NCI-H82 treated with DMSO at 0.1 percent for 48 hours (cell line): Measurements from ENCODE around the gene CARMIL1.
"Not testable (repeated sequence)": the region's sequence is repeated elsewhere in the genome, so short reads cannot be mapped to it uniquely, and the experiment has no call there.

Experiments
- DNase-seq: peaks from one replicate; lab custom pipeline; 2025; ENCODE audit not compliant: unreplicated experiment; lab: John Stamatoyannopoulos, UW

The CARMIL1 gene

GRCh38 chr6:25366903-25367545 lies 87.8 kb downstream of the CARMIL1 start:
- DNase-seq, result no peak

DNA sequence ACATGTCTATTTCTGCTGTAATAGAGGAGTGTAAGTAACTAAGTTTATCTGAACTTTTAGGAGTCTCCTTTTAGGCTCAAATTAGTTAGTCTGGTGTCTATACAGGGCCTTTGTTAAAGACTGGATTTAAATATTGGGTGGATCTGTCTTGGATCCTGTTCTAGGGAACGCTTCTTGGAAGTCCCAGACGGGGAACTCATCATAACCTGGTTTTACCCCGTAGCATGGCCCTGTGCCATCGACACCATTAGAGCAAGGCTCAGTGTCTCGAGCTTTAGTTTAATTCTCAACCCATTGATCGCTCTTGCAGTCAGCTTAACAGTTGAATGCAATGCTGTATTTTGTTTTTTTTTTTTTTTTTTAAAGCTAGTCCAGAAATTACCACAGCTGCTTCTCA lies 89.9 kb downstream of the CARMIL1 start:
- DNase-seq, result peak; percentile 96

DNA sequence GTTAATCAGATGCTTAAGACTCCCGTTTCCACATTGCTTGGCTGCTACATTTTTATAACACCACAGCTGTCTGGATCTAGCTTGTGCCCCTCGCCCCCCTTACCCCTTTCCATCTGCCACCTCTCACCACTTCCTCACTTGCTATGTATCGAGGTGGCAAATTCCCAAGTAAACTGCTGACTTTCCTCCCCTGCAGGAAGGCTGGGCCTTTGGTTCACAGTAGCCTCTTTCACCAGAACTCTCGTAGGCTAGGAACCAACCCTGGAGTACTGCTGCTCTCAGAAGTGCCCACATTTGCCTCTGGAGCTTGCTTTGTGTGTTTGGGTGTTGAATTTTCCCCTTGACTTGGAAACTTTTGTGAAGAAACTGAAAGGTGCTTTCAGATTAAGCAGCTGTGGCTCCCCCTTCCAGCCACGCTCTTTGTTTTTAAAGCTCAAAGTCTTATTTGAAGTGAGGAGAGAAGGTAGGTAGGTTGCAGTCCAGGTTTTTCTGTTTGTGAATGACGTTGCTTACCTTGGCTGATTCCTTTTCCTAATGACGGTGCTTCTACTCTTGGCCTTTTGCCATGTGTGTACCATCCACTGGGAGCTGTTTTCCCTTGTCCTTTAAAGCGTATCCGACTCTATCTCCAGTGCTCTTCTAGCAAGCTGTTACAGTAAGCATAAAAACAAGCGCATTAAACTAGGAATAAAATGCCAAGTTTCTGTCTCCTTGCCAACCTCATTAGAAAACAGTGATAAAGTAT lies 90.4 kb downstream of the CARMIL1 start:
- DNase-seq, result peak; percentile 96

DNA sequence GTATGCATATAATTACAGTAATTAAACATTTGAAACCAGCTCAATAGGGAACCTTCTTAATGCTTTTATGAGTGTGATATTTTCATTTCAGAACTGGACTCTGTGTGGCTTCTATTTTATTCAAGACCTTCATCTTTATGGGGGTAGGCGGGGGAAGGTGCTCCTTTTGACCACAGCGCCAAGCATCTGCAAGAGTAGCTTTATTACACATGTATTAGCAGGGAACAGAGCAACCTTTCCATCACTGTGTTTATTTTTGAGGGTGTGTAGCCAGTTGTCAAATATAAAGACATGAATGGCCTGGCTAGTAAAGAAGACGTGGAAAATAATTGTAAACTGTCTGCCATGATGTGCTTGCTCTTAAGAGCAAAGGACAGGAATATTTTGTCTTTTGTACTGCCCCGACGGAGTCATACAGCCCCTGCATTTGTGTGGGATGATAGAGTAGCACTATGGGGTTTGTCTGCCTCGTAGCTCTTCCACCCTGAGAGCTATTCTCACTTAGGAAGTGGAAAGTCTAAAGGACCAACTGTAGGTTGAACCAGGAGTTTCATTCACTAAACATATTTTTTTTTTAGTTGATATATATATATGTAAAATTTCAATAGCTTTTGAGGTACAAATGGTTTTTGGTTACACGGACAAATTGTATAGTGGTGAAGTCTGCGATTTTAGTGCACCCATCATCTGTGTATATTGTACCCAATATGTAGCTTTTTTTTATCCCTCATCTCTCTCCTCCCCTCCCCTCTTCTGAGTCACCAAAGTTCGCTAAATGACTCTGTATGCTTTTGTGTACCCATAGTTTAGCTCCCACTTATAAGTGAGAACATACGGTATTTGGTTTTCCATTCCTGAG lies 91.2 kb downstream of the CARMIL1 start:
- DNase-seq, result no peak

GRCh38 chr6:25371037-25371347 lies 91.8 kb downstream of the CARMIL1 start:
- no peak for DNase-seq

GRCh38 chr6:25375125-25375524 lies 96.0 kb downstream of the CARMIL1 start:
- DNase-seq, result no peak

DNA sequence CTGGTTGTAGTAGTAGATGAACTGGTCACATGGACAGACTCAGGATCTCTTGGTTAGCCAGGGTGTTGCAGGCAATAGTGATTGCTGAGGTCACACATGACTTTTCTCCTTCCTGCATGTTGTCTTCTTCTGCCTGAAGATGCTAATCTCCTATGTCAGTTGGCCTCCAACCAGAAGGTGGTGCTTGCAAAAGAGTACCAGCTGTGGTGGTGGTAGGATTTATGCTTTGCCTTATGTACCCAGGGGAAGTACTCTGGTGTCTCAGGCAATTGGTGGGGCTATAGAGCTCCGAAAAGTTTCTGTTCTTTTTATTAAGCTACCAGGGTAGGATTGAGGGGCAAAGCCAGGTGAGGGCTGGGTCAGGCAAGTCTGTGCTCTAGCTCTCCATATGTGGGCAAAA lies 98.5 kb downstream of the CARMIL1 start:
- DNase-seq, result no peak

DNA sequence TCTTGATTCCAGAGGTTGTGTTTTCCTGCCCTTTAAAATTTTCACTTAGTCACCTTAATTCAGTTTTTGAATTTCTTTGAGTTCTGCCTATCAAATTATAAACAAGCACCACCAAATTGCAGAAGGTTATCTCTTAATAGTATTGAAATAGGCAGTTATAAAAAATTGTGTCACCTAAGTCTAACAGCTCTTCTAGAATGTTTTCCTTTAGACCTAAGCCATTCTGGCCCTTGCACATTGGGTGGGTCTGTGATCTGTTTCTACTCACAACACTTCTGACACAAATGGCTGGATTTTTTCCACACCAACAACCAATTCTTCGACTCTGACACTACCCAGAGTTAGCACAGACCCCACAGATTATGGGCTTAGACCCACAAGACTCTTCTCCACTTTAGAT lies 101.9 kb downstream of the CARMIL1 start:
- DNase-seq, result no peak

DNA sequence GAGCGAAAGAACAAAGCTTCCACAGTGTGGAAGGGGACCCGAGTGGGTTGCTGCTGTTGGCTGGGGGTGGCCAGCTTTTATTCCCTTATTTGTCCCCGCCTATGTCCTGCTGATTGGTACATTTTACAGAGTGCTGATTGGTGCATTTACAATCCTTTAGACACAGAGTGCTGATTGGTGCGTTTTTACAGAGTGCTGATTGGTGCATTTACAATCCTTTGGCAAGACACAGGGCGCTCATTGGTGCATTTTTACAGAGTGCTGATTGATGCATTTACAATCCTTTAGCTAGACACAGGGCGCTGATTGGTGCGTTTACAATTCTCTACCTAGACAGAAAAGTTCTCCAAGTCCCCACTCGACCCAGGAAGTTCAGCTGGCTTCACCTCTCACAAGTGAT lies 103.3 kb downstream of the CARMIL1 start:
- not testable (repeated sequence) for DNase-seq

- DNase-seq, result no peak
These were observed 105.1 kb downstream of the CARMIL1 start for GRCh38 chr6:25384234-25384633.

GRCh38 chr6:25384967-25385366 lies 105.8 kb downstream of the CARMIL1 start:
- no peak for DNase-seq

DNA sequence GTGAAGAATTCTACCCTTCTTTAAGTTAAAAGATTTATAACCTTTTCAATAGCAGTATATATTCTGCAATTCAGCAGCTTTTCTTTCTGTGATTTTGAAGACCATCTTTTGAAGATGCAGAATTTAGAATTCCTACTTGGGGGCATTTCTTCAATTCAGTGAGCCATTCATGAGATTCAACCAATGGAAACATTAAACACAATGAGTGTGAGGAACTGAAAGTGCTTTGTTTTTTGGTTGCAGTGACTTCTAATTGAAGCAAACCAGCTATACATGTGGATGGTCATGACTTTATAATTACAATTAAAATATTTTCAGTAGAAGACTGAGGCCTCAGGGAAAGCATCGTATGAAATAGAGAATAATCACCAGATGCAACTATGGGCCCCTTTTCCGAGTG lies 108.3 kb downstream of the CARMIL1 start:
- no peak for DNase-seq

- DNase-seq, result no peak
These were observed 108.7 kb downstream of the CARMIL1 start for GRCh38 chr6:25387911-25388310.

DNA sequence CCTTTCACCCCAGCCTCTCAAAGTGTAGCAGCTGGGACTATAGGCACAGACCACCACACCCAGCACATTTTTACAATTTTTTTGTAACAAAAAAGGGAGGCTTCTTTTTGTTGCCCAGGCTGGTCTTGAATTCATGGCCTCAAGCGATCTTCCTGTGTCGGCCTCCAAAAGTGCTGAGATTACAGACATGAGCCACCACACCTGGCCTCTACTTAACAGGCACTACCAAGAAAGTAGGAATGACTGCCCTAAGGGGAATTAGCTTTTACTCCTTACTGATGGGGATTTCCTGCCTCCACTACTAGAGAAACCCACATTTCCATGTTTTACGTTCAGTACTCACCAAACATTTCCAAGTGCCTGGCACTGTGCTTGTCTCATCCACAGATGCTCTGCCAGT lies 109.6 kb downstream of the CARMIL1 start:
- DNase-seq, result no peak

DNA sequence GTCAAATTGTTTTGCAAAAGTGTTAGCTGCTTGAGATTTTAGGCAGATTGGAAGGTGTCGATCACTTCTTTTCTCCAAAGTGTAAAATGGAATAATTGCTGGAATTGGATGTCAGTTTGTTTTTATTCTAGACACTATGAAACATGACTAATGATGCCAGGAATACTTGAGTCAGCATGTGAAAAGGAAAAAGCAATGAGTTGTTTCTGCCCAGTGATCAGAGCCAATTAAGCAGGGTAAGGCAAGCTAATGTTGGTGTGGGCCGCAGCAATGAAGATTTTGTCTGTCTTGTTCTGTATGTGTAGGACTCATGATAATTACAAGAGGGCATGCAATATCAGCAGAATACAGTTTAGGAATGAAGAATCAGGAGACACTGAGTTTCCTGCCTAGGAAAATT lies 110.3 kb downstream of the CARMIL1 start:
- no peak for DNase-seq

GRCh38 chr6:25392372-25392771 lies 113.2 kb downstream of the CARMIL1 start:
- DNase-seq, result no peak

- DNase-seq, result no peak
These were observed 116.6 kb downstream of the CARMIL1 start for GRCh38 chr6:25395731-25396130.

DNA sequence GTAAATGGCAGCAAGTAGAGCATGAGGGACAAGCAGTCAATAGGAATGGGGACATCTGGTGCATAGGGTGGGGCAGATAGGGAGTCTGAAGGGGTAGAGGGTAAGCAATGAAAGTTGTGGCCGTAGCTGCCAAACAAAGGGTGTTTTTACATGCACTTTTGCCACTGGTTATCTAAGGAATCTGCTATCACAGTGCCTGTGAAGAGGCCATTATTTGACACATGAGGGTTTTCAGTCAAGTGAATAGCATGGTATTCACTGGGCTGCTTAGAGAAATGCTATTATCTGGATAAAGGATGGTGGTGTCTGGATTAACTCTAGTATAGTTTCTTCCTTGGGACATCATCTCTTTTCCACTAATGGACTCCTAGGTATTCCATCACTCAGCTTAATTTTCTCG lies 118.2 kb downstream of the CARMIL1 start:
- peak; percentile 73 for DNase-seq

GRCh38 chr6:25399885-25400284 lies 120.7 kb downstream of the CARMIL1 start:
- DNase-seq, result no peak

DNA sequence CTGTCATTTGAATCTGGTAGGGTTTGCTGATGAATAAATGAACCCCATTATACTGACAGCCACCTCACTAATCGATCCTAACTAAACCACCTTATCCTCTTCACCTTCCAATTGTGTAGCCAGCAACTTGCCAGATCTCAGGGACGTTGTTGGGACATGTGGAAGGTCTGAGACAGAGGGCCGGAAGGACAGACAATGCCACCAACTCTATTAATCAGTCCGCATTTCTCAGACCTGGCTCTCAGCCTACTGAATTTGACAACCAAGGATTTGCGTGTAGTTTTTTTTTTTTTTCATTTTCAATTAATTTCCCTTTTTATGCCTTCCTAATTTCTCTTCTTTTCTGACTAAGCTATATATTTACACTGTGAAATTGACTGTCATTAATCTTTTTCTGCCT lies 122.5 kb downstream of the CARMIL1 start:
- DNase-seq, result peak; percentile 76

DNA sequence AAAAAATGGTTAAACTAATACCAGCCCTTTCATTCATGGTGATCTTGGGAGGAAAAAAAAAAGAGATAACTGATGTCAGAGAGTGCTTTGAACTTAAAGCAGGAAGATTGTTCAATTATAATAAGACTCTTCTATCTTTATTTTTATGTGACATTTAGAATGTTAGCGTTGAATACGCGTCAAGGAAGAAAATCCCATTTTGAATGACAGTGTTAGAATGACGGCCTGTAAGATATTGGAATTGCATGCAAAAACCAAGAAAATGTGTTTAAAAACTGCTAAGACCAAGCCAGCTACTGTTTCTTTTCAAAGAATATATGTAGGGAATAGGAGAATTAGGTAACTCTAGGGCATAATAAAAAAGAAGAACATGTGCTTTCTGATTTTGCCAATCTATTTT lies 123.0 kb downstream of the CARMIL1 start:
- no peak for DNase-seq

GRCh38 chr6:25403150-25403549 lies 124.0 kb downstream of the CARMIL1 start:
- DNase-seq, result no peak
